GM19238 (cell line): ENCODE results near the gene OLAH.

Experiments used
- DNase-seq: peaks from one replicate; pipeline ENCODE4 v3.0.0; 2011; ENCODE audit warnings: low spot score; ENCODE audit not compliant: insufficient read length

Gene OLAH

DNA sequence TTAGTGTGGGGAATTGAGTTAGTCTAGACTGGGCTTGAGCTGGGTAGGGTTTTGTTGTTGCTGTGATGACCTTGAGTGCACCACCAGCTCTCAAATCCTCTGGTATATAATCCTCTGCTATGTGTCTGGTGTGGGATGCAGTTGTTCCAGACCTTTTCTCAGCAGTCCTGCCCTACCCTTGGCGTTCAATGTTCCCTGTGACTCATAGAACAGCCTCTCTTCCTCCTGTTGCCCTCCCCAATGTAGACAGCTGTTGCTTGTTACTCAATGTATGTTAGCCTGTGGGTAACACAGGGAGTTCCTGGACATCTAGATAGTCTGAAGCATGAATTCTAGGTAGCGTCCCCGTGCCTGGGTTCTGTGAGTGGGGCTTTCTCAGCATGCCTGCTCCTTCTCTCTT is 25.1 kb downstream of the OLAH start:
- no peak for DNase-seq

DNA sequence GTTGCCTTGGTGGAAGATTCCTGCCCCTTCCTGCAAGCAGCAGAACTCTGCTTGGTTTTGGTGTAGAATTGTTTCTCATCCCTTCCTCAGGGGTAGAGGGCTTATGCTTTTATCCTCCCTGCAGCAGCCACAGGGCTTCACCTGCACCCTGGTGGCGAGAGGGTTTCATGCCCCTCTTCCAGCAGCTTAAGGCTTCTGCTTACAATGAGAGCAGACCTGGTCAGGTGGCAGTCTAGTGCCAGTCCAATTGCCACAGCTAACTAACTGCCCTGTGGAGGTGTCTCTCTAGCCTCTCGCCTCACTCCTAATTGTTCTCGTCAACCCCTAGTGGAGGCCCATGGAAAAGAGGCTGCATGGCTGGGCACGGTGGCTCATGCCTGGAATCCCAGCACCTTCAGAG is 25.5 kb downstream of the OLAH start:
- DNase-seq, result no peak

DNA sequence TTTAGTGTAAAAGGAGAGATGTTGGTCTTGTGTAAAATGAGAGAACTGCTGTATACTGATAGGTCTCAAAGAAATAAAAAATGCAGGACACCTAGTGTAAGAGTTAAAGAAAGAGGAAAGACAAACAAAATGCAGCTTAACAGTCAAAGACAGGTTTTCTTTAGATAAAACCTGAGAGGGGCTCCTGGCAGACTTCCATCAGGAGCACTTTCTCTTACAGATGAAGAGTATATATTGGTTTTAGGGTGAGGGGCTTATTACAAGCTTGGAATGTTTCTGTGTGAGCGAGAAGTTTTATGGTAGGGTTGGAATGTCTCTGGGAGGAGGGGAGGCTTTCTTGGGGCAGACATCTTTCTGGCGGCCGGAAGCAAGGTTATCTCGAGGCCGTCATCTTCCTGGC is 28.6 kb downstream of the OLAH start:
- no peak for DNase-seq

DNA sequence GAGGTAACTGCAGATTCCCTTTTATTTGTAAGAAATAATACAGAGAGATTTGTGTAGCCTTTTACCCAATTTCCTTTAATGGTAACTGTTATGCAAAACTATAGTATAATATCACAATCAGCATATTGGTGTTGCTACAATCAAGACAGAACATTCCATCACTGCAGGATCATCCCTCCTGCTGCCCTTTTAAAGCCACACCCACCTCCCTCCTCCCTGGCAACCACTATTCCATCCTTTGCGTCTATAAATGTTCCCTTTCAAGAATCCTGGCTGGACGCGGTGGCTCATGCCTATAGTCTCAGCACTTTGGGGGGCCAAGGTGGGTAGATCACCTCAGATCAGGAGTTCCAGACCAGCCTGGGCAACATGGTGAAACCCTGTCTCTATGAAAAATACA is 31.7 kb downstream of the OLAH start:
- no peak for DNase-seq

GRCh38 chr10:15083674-15084501 is 40.1 kb downstream of the OLAH start:
- DNase-seq, result no peak

- DNase-seq, result no peak
Observed at GRCh38 chr10:15084502-15084922, 40.8 kb downstream of the OLAH start.

GRCh38 chr10:15088428-15089261 is 44.9 kb downstream of the OLAH start, which contains the start of gene ACBD7:
TSS of gene ACBD7 (minus strand) at chr10:15088776. CDS start at chr10:15088728, 48 bp downstream.
- DNase-seq, result peak; percentile 91

- no peak for DNase-seq
Observed at GRCh38 chr10:15091418-15091817, 47.7 kb downstream of the OLAH start.

DNA sequence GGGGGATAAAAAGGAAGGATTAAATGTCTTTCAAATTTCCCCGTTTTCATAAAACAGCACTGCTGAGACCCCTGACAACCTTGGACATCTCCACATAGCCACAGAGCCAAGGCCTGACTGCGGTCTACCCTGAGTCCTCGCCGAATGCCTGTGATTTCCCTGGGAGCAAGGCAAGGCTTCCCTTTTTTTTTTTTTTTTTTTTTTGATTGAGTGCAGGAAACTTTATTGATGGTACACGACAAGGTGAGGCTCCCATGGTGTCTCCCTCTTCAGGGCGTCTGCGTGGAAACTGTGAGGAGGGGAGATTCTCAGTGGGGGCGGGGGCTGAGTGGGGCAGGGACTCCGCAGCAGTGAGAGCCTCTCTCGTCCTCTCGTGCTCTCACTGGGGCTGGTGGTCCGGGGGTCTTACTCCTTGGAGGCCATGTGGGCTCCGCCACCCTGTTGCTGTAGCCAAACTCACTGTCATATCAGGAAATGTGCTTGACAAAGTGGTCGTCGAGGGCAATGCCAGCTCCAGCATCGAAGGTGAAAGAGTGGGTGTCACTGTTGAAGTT is 49.2 kb downstream of the OLAH start:
- DNase-seq, result no peak

DNA sequence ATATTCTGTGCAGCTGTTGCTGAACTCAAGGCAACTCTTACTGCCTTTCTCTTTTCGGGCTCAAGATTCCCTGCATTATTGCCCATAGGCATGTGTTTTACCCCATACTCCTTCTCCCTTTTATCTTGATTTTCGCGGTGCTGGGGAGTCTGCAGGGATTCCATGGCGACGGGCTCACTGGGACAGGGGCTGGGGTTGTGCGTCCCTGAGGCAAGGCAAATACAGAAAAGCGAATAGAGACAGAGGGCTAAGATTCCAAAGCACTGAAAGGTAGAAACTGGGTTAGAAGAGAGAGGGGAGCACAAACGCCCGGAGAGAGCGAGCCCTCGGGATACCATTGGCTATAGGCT is 52.9 kb downstream of the OLAH start:
- DNase-seq, result no peak

DNA sequence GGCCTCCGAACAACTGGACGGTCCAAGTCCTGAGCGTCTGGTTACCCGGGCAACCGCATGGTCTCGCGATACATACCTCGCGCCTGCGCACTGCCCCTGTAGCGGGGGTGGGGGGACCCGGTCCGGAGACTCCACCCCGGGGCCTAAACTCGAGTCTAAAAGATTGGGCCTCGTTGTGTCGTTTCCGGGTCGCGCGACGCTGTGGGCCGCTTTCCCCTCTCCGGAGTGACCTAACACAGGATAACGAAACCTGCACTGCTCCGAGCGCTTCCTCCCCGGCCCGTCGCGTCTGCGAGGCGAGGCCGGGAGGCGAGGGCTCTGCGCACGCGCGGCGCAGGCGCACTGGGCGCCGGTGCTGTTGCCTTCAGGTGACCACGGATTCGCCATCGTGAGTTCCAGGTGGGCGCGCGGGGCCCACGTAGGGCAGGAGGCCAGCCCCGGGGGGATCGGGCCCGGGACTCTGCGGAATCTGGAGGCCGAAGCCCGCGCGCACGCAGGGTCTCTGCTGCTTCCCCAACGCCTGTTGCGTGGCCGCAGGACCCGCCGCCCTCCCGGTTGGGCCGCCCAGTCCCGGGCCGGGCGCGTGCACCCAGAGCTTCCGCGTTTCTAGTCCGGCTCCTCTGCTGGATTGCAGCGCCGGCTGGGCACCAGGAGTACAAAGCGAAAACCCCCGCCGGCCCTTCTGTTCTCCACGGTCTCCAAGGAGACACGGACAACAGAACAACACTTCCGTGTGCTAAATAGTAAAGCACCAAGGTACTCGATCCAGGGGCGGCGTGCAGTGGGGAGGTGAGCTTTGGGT is 53.5 kb downstream of the OLAH start, which contains the start of gene RPP38:
TSS of gene RPP38 (plus strand) at position 345 of the 802 bp plus-strand sequence. CDS start 5,960 bp downstream, outside the sequence.
- peak; percentile 90 for DNase-seq

DNA sequence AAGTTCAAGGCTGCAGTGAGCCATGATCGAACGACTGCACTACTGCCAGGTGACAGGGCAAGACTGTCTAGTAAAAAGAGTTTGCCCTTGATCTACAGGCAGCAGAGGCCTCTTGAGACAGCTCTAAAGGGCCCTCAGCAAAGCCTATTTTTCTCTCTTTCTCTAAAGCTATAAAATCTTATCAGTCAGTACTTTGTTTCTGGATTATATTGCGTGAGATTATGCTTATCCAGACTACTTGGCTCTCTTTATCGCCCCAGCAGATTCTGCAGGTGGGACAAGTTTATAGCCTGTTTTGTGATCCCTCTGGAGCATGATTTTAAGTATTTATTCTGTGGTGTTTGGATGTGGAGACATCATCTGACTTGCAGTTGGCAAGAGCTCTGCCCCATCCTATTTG is 56.1 kb downstream of the OLAH start:
- no peak for DNase-seq

DNA sequence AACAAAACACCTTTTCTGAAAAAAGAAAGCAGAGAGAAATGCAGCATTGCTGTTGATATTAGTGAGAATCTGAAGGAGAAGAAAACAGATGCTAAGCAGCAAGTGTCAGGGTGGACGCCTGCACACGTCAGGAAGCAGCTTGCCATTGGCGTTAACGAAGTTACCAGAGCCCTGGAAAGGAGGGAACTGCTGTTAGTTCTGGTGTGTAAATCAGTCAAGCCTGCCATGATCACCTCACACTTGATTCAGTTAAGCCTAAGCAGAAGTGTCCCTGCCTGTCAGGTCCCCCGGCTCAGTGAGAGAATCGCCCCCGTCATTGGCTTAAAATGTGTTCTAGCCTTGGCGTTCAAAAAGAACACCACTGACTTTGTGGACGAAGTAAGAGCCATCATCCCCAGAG is 59.8 kb downstream of the OLAH start:
- no peak for DNase-seq

DNA sequence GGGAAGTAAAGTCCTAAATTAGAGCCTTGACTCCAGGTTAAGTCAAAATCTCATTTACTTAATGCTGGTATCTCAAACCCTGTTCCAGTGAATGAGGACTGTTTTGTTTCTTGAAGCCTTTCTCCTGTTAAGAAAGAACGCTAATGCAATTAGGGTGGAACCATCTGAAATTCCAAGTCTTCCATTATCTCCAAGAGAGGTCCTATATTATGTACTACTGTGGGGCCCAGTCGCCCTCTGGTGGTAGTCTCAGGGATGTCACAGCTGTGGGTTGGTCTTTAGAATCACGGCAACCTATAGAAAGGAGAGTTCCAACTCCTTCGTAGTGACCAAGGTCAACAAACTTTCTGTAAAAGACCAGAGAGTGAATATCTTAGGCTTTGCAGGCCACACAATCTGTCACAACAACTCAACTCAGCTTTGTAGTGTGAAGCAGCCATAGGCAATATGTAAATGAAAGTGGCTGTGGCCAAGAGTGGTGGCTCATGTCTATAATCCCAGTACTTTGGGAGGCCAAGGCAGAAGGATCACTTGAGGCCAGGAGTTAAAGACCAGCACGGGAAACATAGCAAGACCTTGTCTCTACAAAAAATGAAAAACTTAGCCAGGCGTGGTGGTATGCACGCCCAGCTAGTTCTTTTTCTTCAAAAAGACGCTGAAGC is 62.7 kb downstream of the OLAH start:
- peak; percentile 28 for DNase-seq

DNA sequence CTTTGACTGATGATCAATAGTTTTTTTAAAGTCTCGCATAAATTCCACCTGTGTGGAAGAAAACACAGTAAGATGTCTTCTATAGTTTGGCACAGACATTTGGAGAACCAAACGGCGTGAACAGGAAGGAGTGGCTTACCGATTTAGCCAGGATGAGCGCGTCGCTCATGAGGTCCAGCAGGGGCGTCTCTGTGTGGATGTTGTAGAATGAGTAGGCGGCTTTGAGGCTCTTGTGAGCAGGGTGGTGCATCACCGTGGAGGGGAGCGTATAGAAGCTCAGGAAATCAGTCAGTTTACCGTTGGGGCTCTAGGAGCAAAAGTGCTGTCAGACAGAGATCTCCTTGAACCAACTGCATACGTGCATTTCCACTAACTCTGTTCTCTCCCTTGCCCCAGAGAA is 68.9 kb downstream of the OLAH start:
- no peak for DNase-seq

GRCh38 chr10:15113766-15114165 is 70.0 kb downstream of the OLAH start:
- no peak for DNase-seq

DNA sequence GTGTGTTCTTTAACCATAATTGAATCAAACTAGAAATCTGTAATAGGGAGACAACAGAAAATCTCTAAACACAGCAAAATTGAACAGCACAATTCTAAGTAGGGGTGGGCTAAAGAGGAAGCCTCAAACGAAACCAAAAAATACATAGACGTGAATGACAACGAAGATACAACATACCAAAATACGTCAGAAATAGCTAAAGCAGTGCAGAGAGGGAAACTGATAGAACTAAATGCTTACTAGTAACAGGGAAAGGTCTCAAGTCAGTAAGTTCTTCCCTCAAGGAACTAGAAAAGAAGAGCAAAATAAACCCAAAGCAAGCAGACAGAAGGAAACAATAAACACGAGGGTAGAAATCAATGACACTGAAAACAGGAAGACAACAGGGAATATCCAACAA is 72.5 kb downstream of the OLAH start:
- no peak for DNase-seq

DNA sequence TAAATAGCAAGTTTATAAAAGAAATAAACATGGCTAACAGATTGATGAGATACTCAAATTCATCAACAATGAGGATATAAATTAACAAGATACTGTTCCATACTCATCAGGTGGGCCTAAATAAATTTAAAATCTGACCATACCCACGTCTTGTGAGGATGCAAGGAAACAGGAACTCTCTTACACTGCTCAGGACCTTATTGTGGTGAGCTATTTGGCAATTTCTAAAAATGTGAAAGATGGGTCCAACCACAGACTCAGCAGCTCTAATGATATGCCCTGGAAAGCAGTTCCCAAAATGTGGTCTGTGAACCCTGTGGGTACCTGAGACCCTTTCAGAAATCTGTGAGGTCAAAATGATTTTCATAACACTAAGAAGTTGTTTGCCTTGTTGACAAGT is 74.9 kb downstream of the OLAH start:
- no peak for DNase-seq

DNA sequence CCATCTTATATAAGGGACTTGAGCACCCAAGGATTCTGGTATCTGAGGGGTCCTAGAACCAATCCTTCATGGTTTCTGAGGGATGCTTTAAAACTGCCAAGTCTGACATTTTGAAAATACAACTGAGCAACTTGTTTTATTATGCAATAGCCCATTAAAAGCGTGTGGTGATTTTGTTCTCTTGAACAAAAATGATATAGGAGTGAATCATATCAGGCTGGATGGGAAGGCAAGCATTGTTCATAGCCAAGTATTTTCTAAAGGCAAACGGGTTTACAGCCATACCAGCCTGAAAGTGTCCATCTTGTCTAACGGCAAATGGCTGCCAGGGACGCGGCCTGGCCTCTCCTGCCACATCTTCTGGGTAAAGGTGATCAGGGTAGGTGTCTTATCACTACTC is 76.8 kb downstream of the OLAH start:
- no peak for DNase-seq

GRCh38 chr10:15121707-15122106 is 78.0 kb downstream of the OLAH start:
- DNase-seq, result no peak
